Trophoblast cell (in vitro differentiated cells and primary cell): ENCODE results near the gene CXCL3.

Experiments
- DNase-seq, 2 donors: peaks; one replicate each; pipeline ENCODE4 v3.0.0-alpha.2; 2016
- H2AFZ ChIP-seq: 2 replicates; pipeline ENCODE4 v1.6.1; 2013; ENCODE audit warnings: low read length, moderate library complexity, mild to moderate bottlenecking; ENCODE audit not compliant: insufficient read depth, poor library complexity
- H2AK5ac ChIP-seq: 2 replicates; pipeline ENCODE4 v1.6.1; 2013; ENCODE audit warnings: mild to moderate bottlenecking, low read length
- H2BK120ac ChIP-seq: 2 replicates; pipeline ENCODE4 v1.6.1; 2013; ENCODE audit warnings: low read length, mild to moderate bottlenecking, moderate library complexity; ENCODE audit not compliant: insufficient read depth, poor library complexity
- H2BK12ac ChIP-seq: 2 replicates; pipeline ENCODE4 v1.6.1; 2013; ENCODE audit warnings: mild to moderate bottlenecking, low read length, moderate library complexity
- H2BK5ac ChIP-seq: 2 replicates; pipeline ENCODE4 v1.6.1; 2013; ENCODE audit warnings: low read length, low read depth, moderate library complexity, mild to moderate bottlenecking; ENCODE audit not compliant: poor library complexity
- H3K14ac ChIP-seq: 2 replicates; pipeline ENCODE4 v1.6.1; 2013; ENCODE audit warnings: mild to moderate bottlenecking, low read length
- H3K18ac ChIP-seq: 2 replicates; pipeline ENCODE4 v1.6.1; 2013; ENCODE audit warnings: mild to moderate bottlenecking, low read length
- H3K23ac ChIP-seq: 2 replicates; pipeline ENCODE4 v1.6.1; 2013; ENCODE audit warnings: low read length
- H3K27ac ChIP-seq: 2 replicates; pipeline ENCODE4 v1.5.1; 2013; ENCODE audit warnings: low read depth, mild to moderate bottlenecking, inconsistent platforms, low read length, moderate library complexity
- H3K27me3 ChIP-seq: 2 replicates; pipeline ENCODE4 v1.6.1; 2013; ENCODE audit warnings: inconsistent platforms, mild to moderate bottlenecking, low read length, moderate library complexity; ENCODE audit not compliant: insufficient read depth
- H3K36me3 ChIP-seq, 2 experiments: 1 replicate in 1 of 2; 2 replicates in 1 of 2; pipeline ENCODE4 v1.6.1; 2013; ENCODE audit warnings: low read length in 2 of 2, mild to moderate bottlenecking in 2 of 2, moderate library complexity in 1 of 2; ENCODE audit not compliant: insufficient read depth in 2 of 2, control insufficient read depth in 1 of 2
- H3K4ac ChIP-seq: 2 replicates; pipeline ENCODE4 v1.6.1; 2013; ENCODE audit warnings: low read depth, mild to moderate bottlenecking, low read length, moderate library complexity
- H3K4me1 ChIP-seq, 2 experiments: 1 replicate in 1 of 2; 2 replicates in 1 of 2; pipeline ENCODE4 v1.6.1; 2013; ENCODE audit warnings: low read length in 2 of 2, mild to moderate bottlenecking in 2 of 2, moderate library complexity in 1 of 2; ENCODE audit not compliant: insufficient read depth in 2 of 2, control insufficient read depth in 1 of 2
- H3K4me2 ChIP-seq: 2 replicates; pipeline ENCODE4 v1.6.1; 2013; ENCODE audit warnings: inconsistent platforms, mild to moderate bottlenecking, low read length, moderate library complexity
- H3K4me3 ChIP-seq: 2 replicates; pipeline ENCODE4 v1.5.1; 2013; ENCODE audit warnings: mild to moderate bottlenecking, low read depth, low read length, inconsistent platforms
- H3K79me1 ChIP-seq: one replicate; pipeline ENCODE4 v1.6.1; 2013; ENCODE audit warnings: low read length
- H3K79me2 ChIP-seq: 2 replicates; pipeline ENCODE4 v1.6.1; 2013; ENCODE audit warnings: low read length, mild to moderate bottlenecking; ENCODE audit not compliant: control insufficient read depth, insufficient read depth, poor library complexity
- H3K9ac ChIP-seq: 2 replicates; pipeline ENCODE4 v1.6.1; 2013; ENCODE audit warnings: mild to moderate bottlenecking, low read length
- H3K9me3 ChIP-seq: 2 replicates; pipeline ENCODE4 v1.6.1; 2013; ENCODE audit warnings: low read depth, mild to moderate bottlenecking, control low read depth, inconsistent platforms, low read length; ENCODE audit not compliant: insufficient read depth
- H4K12ac ChIP-seq: 2 replicates; pipeline ENCODE4 v1.6.1; 2013; ENCODE audit warnings: low read depth, mild to moderate bottlenecking, low read length, moderate library complexity
- H4K8ac ChIP-seq: 2 replicates; pipeline ENCODE4 v1.6.1; 2013; ENCODE audit warnings: low read depth, mild to moderate bottlenecking, low read length, moderate library complexity
- H4K91ac ChIP-seq: one replicate; pipeline ENCODE4 v1.6.1; 2013; ENCODE audit warnings: low read depth, mild to moderate bottlenecking, low read length, moderate library complexity
- WGBS: extraction: QIAGEN DNeasy Blood & Tissue Kit; methylation state at CpG from one replicate; pipeline ENCODE4 v1.1.7; 2013; ENCODE audit warnings: missing lambda C conversion rate; ENCODE audit not compliant: insufficient read length, insufficient coverage; ENCODE audit errors: extremely low coverage; 5-methylcytosine and 5-hydroxymethylcytosine counted together

Gene CXCL3

DNA sequence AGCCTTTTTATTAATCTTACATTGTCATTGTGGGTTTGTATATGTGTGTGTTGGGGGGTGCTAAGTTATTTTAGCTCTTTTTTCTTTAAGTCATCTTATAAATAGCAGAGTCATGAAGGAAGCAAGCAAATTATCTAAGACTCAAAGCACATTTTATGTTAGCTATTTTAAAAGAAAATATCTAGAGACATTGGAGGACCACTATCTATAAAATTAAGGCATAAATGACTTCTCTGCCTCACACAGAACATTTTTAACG is 46.8 kb downstream of the CXCL3 start:
- H3K4me1 ChIP-seq: no peaks in the 10 kb centered on the region
- DNase-seq: no peak
- H3K18ac ChIP-seq: no peak overlapping the region
- no peak overlapping the region for H2AFZ ChIP-seq
- no peak overlapping the region for H2BK120ac ChIP-seq
- no peaks in the 10 kb centered on the region for H3K27me3 ChIP-seq
- peaks cover 2% of the 10 kb centered on the region for H3K9me3 ChIP-seq
- no peak overlapping the region for H4K8ac ChIP-seq
- no peak overlapping the region for H3K14ac ChIP-seq
- no peak overlapping the region for H3K27ac ChIP-seq
- no peaks in the 10 kb centered on the region for H3K36me3 ChIP-seq
- no peak overlapping the region for H3K23ac ChIP-seq
- no peaks in the 10 kb centered on the region for H3K79me1 ChIP-seq
- no peak overlapping the region for H2AK5ac ChIP-seq
- no peak overlapping the region for H3K4me3 ChIP-seq
- H2BK12ac ChIP-seq: no peak overlapping the region
- no peak overlapping the region for H3K4me2 ChIP-seq
- H4K91ac ChIP-seq: no peak overlapping the region
- no CpG with 5 or more reads among the region's 1 CpG for WGBS
- H2BK5ac ChIP-seq: no peak overlapping the region
- no peak overlapping the region for H3K9ac ChIP-seq
- H3K79me2 ChIP-seq: no peaks in the 10 kb centered on the region
- H3K4ac ChIP-seq: no peak overlapping the region
- no peak overlapping the region for H4K12ac ChIP-seq

DNA sequence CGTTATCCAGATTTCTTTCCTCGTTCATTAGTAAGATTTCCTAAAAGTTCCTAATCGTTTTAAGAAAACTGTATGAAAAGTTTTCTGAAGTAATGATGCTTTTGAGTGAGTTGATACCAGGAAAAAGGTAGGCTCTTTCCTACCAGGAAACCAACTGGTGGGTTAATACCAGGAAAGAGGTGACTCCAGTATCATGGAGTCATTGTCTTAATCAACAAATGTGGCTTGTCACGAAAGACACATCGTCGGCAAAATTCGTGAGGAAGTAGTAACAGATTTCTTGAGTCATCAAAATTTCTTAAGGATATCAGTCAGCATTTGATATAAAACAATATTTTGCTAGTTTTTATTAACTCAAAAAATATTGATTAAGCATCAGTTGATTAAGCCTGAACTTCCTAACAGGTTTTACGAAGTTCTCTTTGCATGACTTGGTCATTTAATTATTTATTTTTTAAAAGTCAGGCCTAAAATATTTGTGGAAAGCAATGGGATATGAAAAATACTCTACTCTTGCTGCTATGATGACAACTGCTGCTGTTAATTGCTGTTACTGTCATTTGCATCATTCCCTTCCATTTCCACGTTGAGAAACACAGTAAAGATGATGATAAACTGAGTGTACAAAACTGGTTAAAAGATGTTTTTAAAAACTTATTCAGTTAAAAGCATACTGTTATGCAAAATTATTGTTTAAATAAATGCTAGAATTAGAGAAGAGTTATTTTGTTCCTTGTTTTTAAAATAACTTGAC is 47.3 kb downstream of the CXCL3 start:
- Histone ChIP-seq H3K4me3 (no peak overlapping the region), H2BK5ac (no peak overlapping the region), H3K27me3 (no peaks in the 10 kb centered on the region), H3K4ac (no peak overlapping the region), H4K12ac (no peak overlapping the region), H3K4me2 (no peak overlapping the region), H3K4me1 (no peaks in the 10 kb centered on the region), H2BK12ac (no peak overlapping the region), H4K8ac (no peak overlapping the region), H3K36me3 (no peaks in the 10 kb centered on the region), H3K79me2 (no peaks in the 10 kb centered on the region), H4K91ac (no peak overlapping the region), H3K23ac (no peak overlapping the region), H3K18ac (no peak overlapping the region), H3K27ac (no peak overlapping the region), H2AFZ (no peak overlapping the region), H2BK120ac (no peak overlapping the region), H3K79me1 (no peaks in the 10 kb centered on the region), H3K9me3 (peaks cover 2% of the 10 kb centered on the region), H2AK5ac (no peak overlapping the region), H3K9ac (no peak overlapping the region), H3K14ac (no peak overlapping the region)
- no CpG with 5 or more reads among the region's 9 CpGs for WGBS
- no peak for DNase-seq

DNA sequence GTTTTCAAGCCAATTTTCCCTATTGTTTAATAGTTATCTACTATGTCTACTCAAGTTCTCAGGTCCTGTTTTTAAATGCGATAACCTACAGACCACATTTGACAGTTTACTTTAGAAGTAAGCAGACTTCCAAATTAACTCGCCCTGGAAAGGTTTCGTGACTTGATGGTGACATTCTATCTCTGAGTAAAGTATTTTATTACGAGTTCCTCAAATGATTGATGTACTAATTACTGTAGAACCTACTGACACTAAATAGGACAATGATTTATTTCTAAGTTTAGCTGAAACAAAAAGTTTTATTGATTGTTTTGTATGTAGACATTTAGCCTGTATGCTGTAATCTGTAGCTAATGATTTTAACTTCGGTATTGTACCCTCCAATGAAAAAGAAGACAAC is 48.6 kb downstream of the CXCL3 start:
- H3K23ac ChIP-seq: no peak overlapping the region
- H3K4me3 ChIP-seq: no peak overlapping the region
- no peak overlapping the region for H2AFZ ChIP-seq
- H2BK120ac ChIP-seq: no peak overlapping the region
- no peak overlapping the region for H4K91ac ChIP-seq
- H3K4ac ChIP-seq: no peak overlapping the region
- no peaks in the 10 kb centered on the region for H3K79me2 ChIP-seq
- no peak overlapping the region for H3K4me2 ChIP-seq
- H3K27me3 ChIP-seq: no peaks in the 10 kb centered on the region
- WGBS: no CpG with 5 or more reads among the region's 5 CpGs
- DNase-seq: no peak
- no peak overlapping the region for H3K18ac ChIP-seq
- no peak overlapping the region for H4K8ac ChIP-seq
- no peaks in the 10 kb centered on the region for H3K4me1 ChIP-seq
- no peak overlapping the region for H2BK12ac ChIP-seq
- no peak overlapping the region for H4K12ac ChIP-seq
- peaks cover 2% of the 10 kb centered on the region for H3K9me3 ChIP-seq
- no peak overlapping the region for H2AK5ac ChIP-seq
- no peak overlapping the region for H3K27ac ChIP-seq
- no peak overlapping the region for H3K14ac ChIP-seq
- no peak overlapping the region for H3K9ac ChIP-seq
- H2BK5ac ChIP-seq: no peak overlapping the region
- H3K36me3 ChIP-seq: no peaks in the 10 kb centered on the region
- no peaks in the 10 kb centered on the region for H3K79me1 ChIP-seq

DNA sequence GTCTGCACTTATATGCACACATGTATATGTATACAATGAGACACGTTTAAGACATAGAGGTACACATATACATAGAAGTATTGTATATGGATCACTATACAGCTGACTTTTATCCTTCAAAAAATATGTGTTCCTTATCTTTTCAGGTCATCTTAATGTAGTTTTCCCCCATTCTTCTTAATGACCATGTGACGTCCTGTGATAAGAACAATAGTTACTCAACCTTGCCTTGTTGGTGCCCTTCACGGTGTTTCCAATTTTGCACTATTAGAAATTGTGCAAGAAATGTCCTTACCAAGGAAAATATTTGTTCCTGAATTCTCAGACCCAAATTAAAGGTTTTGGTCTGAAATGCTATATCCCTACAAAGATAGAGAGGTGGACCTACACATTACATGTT is 49.5 kb downstream of the CXCL3 start:
- WGBS: no CpG with 5 or more reads among the region's 3 CpGs

More for the DNA sequence above, 49.5 kb downstream of the CXCL3 start:
- Histone ChIP-seq H3K9ac (no peak overlapping the region), H3K79me2 (no peaks in the 10 kb centered on the region), H3K9me3 (peaks cover 2% of the 10 kb centered on the region), H2AFZ (no peak overlapping the region), H2AK5ac (no peak overlapping the region), H3K4ac (no peak overlapping the region), H2BK5ac (no peak overlapping the region), H3K23ac (no peak overlapping the region), H2BK120ac (no peak overlapping the region), H3K4me3 (no peak overlapping the region), H4K8ac (no peak overlapping the region), H3K4me1 (no peaks in the 10 kb centered on the region), H3K36me3 (no peaks in the 10 kb centered on the region), H3K14ac (no peak overlapping the region), H3K79me1 (no peaks in the 10 kb centered on the region), H3K27ac (no peak overlapping the region), H4K12ac (no peak overlapping the region), H3K27me3 (no peaks in the 10 kb centered on the region), H3K18ac (no peak overlapping the region), H2BK12ac (no peak overlapping the region), H4K91ac (no peak overlapping the region), H3K4me2 (no peak overlapping the region)
- no peak for DNase-seq
